Keratinocyte (primary cell): ENCODE results near the gene IL27RA. TPM values are rescaled to one million over a fixed set of nuclear protein-coding genes. Genes with fewer than 3 reads are reported as not detected.

Experiments used
- DNase-seq: peaks from one replicate; pipeline ENCODE4 v3.0.0-alpha.2; 2011; ENCODE audit warnings: low read depth, missing footprints, low spot score
- FAIRE-seq: peaks from 2 replicates; lab custom pipeline; 2011; peaks lifted over from hg19 to GRCh38; lab: Jason Lieb, UNC
- H2AFZ ChIP-seq: 2 replicates; pipeline ENCODE4 v1.6.0; 2012; ENCODE audit warnings: low read length, control low read depth, inconsistent platforms; ENCODE audit not compliant: control insufficient read depth
- H3K27ac ChIP-seq: 2 replicates; pipeline ENCODE4 v1.5.1; 2011; ENCODE audit warnings: low read length; ENCODE audit not compliant: control insufficient read depth, insufficient read depth
- H3K27me3 ChIP-seq: 3 replicates; pipeline ENCODE4 v1.6.0; 2011; ENCODE audit warnings: low read length; ENCODE audit not compliant: control insufficient read depth, insufficient read depth; ENCODE audit errors: extremely low read depth
- H3K36me3 ChIP-seq, 2 experiments: 2 replicates in 1 of 2; 3 replicates in 1 of 2; pipeline ENCODE4 v1.5.1; 2011; ENCODE audit warnings: low read length in 2 of 2, mild to moderate bottlenecking in 1 of 2; ENCODE audit not compliant: control insufficient read depth in 2 of 2, insufficient read depth in 2 of 2; ENCODE audit errors: extremely low read depth in 1 of 2
- H3K4me1 ChIP-seq: 3 replicates; pipeline ENCODE4 v1.5.1; 2011; ENCODE audit warnings: low read length; ENCODE audit not compliant: control insufficient read depth, insufficient read depth; ENCODE audit errors: extremely low read depth
- H3K4me2 ChIP-seq: 3 replicates; pipeline ENCODE4 v1.6.0; 2011; ENCODE audit warnings: low read depth, low read length; ENCODE audit not compliant: control insufficient read depth, insufficient read depth; ENCODE audit errors: extremely low read depth
- H3K4me3 ChIP-seq, 3 experiments: fragments of 200-600 bp in 1 of 3; sonication (generic) in 1 of 3; 2 replicates in 2 of 3; 3 replicates in 1 of 3; pipeline ENCODE4 v1.5.1; 2011 to 2016; ENCODE audit warnings: low read length in 3 of 3, mild to moderate bottlenecking in 3 of 3, control low read depth in 2 of 3, inconsistent platforms in 1 of 3, low read depth in 1 of 3, mixed read lengths in 1 of 3, mixed run types in 1 of 3, moderate library complexity in 1 of 3; ENCODE audit not compliant: control insufficient read depth in 2 of 3, insufficient read depth in 2 of 3; ENCODE audit errors: extremely low read depth in 1 of 3
- H3K79me2 ChIP-seq: 2 replicates; pipeline ENCODE4 v1.6.0; 2012; ENCODE audit warnings: low read length; ENCODE audit not compliant: control insufficient read depth, insufficient read depth
- H3K9ac ChIP-seq: 3 replicates; pipeline ENCODE4 v1.6.0; 2011; ENCODE audit warnings: low read length; ENCODE audit not compliant: control insufficient read depth, insufficient read depth; ENCODE audit errors: extremely low read depth
- H3K9me1 ChIP-seq: 3 replicates; pipeline ENCODE4 v1.6.0; 2011; ENCODE audit warnings: low read length; ENCODE audit not compliant: control insufficient read depth, insufficient read depth; ENCODE audit errors: extremely low read depth
- H3K9me3 ChIP-seq: 2 replicates; pipeline ENCODE4 v1.5.1; 2012; ENCODE audit warnings: low read depth, low read length; ENCODE audit not compliant: control insufficient read depth
- H4K20me1 ChIP-seq: 3 replicates; pipeline ENCODE4 v1.6.0; 2011; ENCODE audit warnings: low read length; ENCODE audit not compliant: control insufficient read depth, insufficient read depth; ENCODE audit errors: extremely low read depth
- CTCF ChIP-seq, 3 experiments: IDR thresholded peaks in 1 of 3; conservative IDR thresholded peaks in 1 of 3; optimal IDR thresholded peaks in 1 of 3; 2 replicates in 2 of 3; 3 replicates in 1 of 3; pipeline versions ENCODE3 to v1.5.1; 2011; ENCODE audit warnings: low read length in 3 of 3, mild to moderate bottlenecking in 3 of 3, moderate library complexity in 2 of 3, control low read depth in 1 of 3, inconsistent platforms in 1 of 3; ENCODE audit not compliant: insufficient read depth in 2 of 3; ENCODE audit errors: extremely low read depth in 1 of 3
- EZH2 ChIP-seq: IDR thresholded peaks from one replicate; pipeline ENCODE4 v1.6.1; 2012; ENCODE audit warnings: inconsistent platforms, mild to moderate bottlenecking, low read length, moderate library complexity
- dilution Hi-C: fragments of 300-500 bp; cut with MboI; formaldehyde crosslinking; loops from one replicate; pipeline ENCODE4 v1.7.0; 2020; ENCODE audit warnings: low sequenced_read_pairs; ENCODE audit not compliant: extremely low pct_ligation_motif_present
- polyA plus RNA-seq, 5 experiments: library from polyadenylated mRNA; depleted of rRNA in 3 of 5; stranded (reverse) in 3 of 5; stranded (forward) in 1 of 5; unstranded in 1 of 5; fragments of >200 nt; gene quantifications; 1 replicate in 1 of 5; 2 replicates in 3 of 5; 3 replicates in 1 of 5; pipeline versions ENCODE4 v1.2.1 to v1.2.3, GENCODE V29; 2011 to 2012; ENCODE audit warnings: missing spikeins in 2 of 5, low read depth in 1 of 5, low replicate concordance in 1 of 5

Gene IL27RA
- polyA plus RNA-seq, 1 donor (not counting 4 experiments of a cell fraction or from before 2014, with no cell fraction given): 2.2 TPM

GRCh38 chr19:13990085-13990484 lies 41.5 kb upstream of the IL27RA start:
- DNase-seq (no peak), FAIRE-seq (no peak)
- no peaks in the 10 kb centered on the region for H3K9me1 ChIP-seq
- no peak overlapping the region for H2AFZ ChIP-seq
- peaks cover 8% of the 10 kb centered on the region for H3K4me1 ChIP-seq
- H4K20me1 ChIP-seq: no peaks in the 10 kb centered on the region
- no peak overlapping the region for H3K9ac ChIP-seq
- dilution Hi-C loops: no loop called here
- no peaks in the 10 kb centered on the region for H3K79me2 ChIP-seq
- no peak overlapping the region for H3K4me2 ChIP-seq
- H3K27ac ChIP-seq: no peak overlapping the region
- H3K27me3 ChIP-seq: no peaks in the 10 kb centered on the region
- H3K9me3 ChIP-seq: no peaks in the 10 kb centered on the region
- no peak overlapping the region for H3K4me3 ChIP-seq
- TF ChIP-seq EZH2 (no peak), CTCF (optimal IDR thresholded peaks at IDR 0.05 in 1 of 3, IDR thresholded peaks at IDR 0.05 in 1 of 3, conservative IDR thresholded peaks at IDR 0.05 in 1 of 3; ENCODE audit: extremely low read depth in 1 of 3, insufficient read depth in 2 of 3, low read length in 3 of 3) (no peak)
- peaks cover 2 to 11% of the 10 kb centered on the region in 2 experiments for H3K36me3 ChIP-seq

- H2AFZ ChIP-seq: no peak overlapping the region
- H3K9me3 ChIP-seq: no peaks in the 10 kb centered on the region
- dilution Hi-C loops: no loop called here
- H3K4me2 ChIP-seq: no peak overlapping the region
- H3K79me2 ChIP-seq: no peaks in the 10 kb centered on the region
- no peaks in the 10 kb centered on the region for H4K20me1 ChIP-seq
- H3K4me1 ChIP-seq: no peaks in the 10 kb centered on the region
- FAIRE-seq: no peak
- H3K27ac ChIP-seq: no peak overlapping the region
- TF ChIP-seq EZH2 (no peak), CTCF (optimal IDR thresholded peaks at IDR 0.05 in 1 of 3, IDR thresholded peaks at IDR 0.05 in 1 of 3, conservative IDR thresholded peaks at IDR 0.05 in 1 of 3; ENCODE audit: extremely low read depth in 1 of 3, insufficient read depth in 2 of 3, low read length in 3 of 3) (no peak)
- H3K36me3 ChIP-seq: peaks cover 4 to 11% of the 10 kb centered on the region in 2 experiments
- no peaks in the 10 kb centered on the region for H3K27me3 ChIP-seq
- no peak overlapping the region for H3K4me3 ChIP-seq
- DNase-seq: no peak
- no peaks in the 10 kb centered on the region for H3K9me1 ChIP-seq
- no peak overlapping the region for H3K9ac ChIP-seq
Observed at GRCh38 chr19:13992025-13992424, 39.5 kb upstream of the IL27RA start.
